ENCODE measurements around the gene EDDM3A. TPM values are rescaled to one million over a fixed set of nuclear protein-coding genes. Genes with fewer than 3 reads are reported as not detected.
A peak's percentile ranks its signal among the peaks of the same experiment; 100 is the strongest.

EDDM3A gene
- polyA plus RNA-seq, 1 donor from 2014 or later = not detected

DNA sequence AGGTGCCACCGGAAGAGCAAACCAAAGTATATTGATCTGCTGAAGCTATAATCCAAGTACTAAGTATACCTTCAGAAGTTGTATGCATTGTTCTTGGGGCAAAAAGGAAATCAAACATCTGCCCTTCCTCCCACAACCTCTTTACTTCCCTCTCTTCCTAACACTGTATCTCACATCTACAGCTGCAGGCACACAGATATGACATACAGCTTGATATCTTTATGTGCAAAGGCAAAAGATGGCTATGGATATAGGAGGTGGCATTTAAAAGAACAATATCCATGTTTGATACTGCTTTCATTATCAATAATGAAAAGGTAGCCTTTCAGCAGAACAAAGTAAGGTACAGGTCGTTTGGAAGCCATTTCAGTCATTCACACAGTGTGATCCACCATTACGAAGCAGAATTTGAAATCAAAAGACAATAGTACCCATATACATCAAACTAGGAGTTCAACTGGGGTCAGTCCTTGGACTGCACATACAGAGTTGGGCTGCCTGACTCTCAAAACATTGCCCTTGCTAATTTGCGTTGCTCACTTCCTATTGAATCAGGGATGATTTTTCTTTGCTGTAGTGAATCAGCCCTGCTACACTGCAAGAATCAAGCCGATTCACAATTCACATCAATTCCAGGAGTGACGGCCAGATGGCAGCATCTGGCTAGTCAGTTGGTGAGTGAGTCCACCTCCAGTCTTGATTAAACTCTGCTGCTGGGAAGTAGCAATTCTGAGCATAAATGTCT, 48.2 kb upstream of the EDDM3A start:
- Histone ChIP-seq H3K27ac (ENCODE audit: low read length) (no peak overlapping the region), H3K9me2 (ENCODE audit: insufficient read depth, low read length) (no peaks in the 10 kb centered on the region), H3K9me3 (ENCODE audit: low read length) (no peaks in the 10 kb centered on the region), H2AFZ (ENCODE audit: low read depth, low read length) (no peak overlapping the region), H3K4me3 (ENCODE audit: low read length) (no peak overlapping the region), H3K36me3 (ENCODE audit: insufficient read depth, low read length) (no peaks in the 10 kb centered on the region), H3K4me2 (ENCODE audit: low read length) (no peak overlapping the region), H3K27me3 (ENCODE audit: insufficient read depth, low read depth, low read length) (no peaks in the 10 kb centered on the region), H3K79me2 (replicated peaks; ENCODE audit: insufficient read depth, low read length) (no peaks in the 10 kb centered on the region), H4K20me1 (ENCODE audit: insufficient read depth) (no peaks in the 10 kb centered on the region), H3K9ac (ENCODE audit: low read length) (no peak overlapping the region), H3F3A (ENCODE audit: insufficient read depth, low read length, poor library complexity, severe bottlenecking) (no peaks in the 10 kb centered on the region)
- TF ChIP-seq POLR2AphosphoS5 (IDR thresholded peaks at IDR 0.05) = no peak
- TF ChIP-seq, protein P1, sequence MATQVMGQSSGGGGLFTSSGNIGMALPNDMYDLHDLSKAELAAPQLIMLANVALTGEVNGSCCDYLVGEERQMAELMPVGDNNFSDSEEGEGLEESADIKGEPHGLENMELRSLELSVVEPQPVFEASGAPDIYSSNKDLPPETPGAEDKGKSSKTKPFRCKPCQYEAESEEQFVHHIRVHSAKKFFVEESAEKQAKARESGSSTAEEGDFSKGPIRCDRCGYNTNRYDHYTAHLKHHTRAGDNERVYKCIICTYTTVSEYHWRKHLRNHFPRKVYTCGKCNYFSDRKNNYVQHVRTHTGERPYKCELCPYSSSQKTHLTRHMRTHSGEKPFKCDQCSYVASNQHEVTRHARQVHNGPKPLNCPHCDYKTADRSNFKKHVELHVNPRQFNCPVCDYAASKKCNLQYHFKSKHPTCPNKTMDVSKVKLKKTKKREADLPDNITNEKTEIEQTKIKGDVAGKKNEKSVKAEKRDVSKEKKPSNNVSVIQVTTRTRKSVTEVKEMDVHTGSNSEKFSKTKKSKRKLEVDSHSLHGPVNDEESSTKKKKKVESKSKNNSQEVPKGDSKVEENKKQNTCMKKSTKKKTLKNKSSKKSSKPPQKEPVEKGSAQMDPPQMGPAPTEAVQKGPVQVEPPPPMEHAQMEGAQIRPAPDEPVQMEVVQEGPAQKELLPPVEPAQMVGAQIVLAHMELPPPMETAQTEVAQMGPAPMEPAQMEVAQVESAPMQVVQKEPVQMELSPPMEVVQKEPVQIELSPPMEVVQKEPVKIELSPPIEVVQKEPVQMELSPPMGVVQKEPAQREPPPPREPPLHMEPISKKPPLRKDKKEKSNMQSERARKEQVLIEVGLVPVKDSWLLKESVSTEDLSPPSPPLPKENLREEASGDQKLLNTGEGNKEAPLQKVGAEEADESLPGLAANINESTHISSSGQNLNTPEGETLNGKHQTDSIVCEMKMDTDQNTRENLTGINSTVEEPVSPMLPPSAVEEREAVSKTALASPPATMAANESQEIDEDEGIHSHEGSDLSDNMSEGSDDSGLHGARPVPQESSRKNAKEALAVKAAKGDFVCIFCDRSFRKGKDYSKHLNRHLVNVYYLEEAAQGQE (IDR thresholded peaks at IDR 0.05; ENCODE audit: borderline replicate concordance) = no peak
- no peak for TF ChIP-seq EZH2 (IDR thresholded peaks at IDR 0.05; ENCODE audit: borderline replicate concordance, insufficient read depth, low read length, poor library complexity, severe bottlenecking)
- TF ChIP-seq MXI1 (conservative IDR thresholded peaks at IDR 0.05; ENCODE audit: poor library complexity, severe bottlenecking) = no peak
- no peak for TF ChIP-seq EP300 (conservative IDR thresholded peaks at IDR 0.05; ENCODE audit: poor library complexity, severe bottlenecking)
- TF ChIP-seq SMC3 (conservative IDR thresholded peaks at IDR 0.05; ENCODE audit: poor library complexity) = peak; percentile 97
- peak; percentile 93 for TF ChIP-seq RAD21 (conservative IDR thresholded peaks at IDR 0.05)
- no peak for TF ChIP-seq TAF1 (IDR thresholded peaks at IDR 0.05; ENCODE audit: low read depth)
- TF ChIP-seq, protein P2, sequence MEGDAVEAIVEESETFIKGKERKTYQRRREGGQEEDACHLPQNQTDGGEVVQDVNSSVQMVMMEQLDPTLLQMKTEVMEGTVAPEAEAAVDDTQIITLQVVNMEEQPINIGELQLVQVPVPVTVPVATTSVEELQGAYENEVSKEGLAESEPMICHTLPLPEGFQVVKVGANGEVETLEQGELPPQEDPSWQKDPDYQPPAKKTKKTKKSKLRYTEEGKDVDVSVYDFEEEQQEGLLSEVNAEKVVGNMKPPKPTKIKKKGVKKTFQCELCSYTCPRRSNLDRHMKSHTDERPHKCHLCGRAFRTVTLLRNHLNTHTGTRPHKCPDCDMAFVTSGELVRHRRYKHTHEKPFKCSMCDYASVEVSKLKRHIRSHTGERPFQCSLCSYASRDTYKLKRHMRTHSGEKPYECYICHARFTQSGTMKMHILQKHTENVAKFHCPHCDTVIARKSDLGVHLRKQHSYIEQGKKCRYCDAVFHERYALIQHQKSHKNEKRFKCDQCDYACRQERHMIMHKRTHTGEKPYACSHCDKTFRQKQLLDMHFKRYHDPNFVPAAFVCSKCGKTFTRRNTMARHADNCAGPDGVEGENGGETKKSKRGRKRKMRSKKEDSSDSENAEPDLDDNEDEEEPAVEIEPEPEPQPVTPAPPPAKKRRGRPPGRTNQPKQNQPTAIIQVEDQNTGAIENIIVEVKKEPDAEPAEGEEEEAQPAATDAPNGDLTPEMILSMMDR (IDR thresholded peaks at IDR 0.05; ENCODE audit: poor library complexity, severe bottlenecking) = peak; percentile 92

GRCh38 chr14:20698018-20698329, 47.7 kb upstream of the EDDM3A start:
- H3K79me2 ChIP-seq (replicated peaks; ENCODE audit: insufficient read depth, low read length) = no peaks in the 10 kb centered on the region
- H3K36me3 ChIP-seq (ENCODE audit: insufficient read depth, low read length) = no peaks in the 10 kb centered on the region
- no peaks in the 10 kb centered on the region for H4K20me1 ChIP-seq (ENCODE audit: insufficient read depth)
- H3K4me3 ChIP-seq (ENCODE audit: low read length) = no peak overlapping the region
- no peaks in the 10 kb centered on the region for H3K9me2 ChIP-seq (ENCODE audit: insufficient read depth, low read length)
- no peak overlapping the region for H3K9ac ChIP-seq (ENCODE audit: low read length)
- no peaks in the 10 kb centered on the region for H3F3A ChIP-seq (ENCODE audit: insufficient read depth, low read length, poor library complexity, severe bottlenecking)
- no peak overlapping the region for H2AFZ ChIP-seq (ENCODE audit: low read depth, low read length)
- H3K27me3 ChIP-seq (ENCODE audit: insufficient read depth, low read depth, low read length) = no peaks in the 10 kb centered on the region
- H3K4me2 ChIP-seq (ENCODE audit: low read length) = no peak overlapping the region
- H3K9me3 ChIP-seq (ENCODE audit: low read length) = no peaks in the 10 kb centered on the region
- no peak overlapping the region for H3K27ac ChIP-seq (ENCODE audit: low read length)
- TF ChIP-seq EZH2 (IDR thresholded peaks at IDR 0.05; ENCODE audit: borderline replicate concordance, insufficient read depth, low read length, poor library complexity, severe bottlenecking) (no peak), SMC3 (conservative IDR thresholded peaks at IDR 0.05; ENCODE audit: poor library complexity) (no peak)
- TF ChIP-seq, protein P2 (IDR thresholded peaks at IDR 0.05; ENCODE audit: poor library complexity, severe bottlenecking) = peak; percentile 52
- TF ChIP-seq, protein P1 (IDR thresholded peaks at IDR 0.05; ENCODE audit: borderline replicate concordance) = no peak
